ENCODE data around the gene ACER3. TPM values are rescaled to one million over a fixed set of nuclear protein-coding genes. Genes with fewer than 3 reads are reported as not detected.

Gene ACER3
- total RNA-seq, 1 experiment from 2014 or later = 13.7 TPM

GRCh38 chr11:77063407-77063806 lies 202.7 kb downstream of the ACER3 start:
- CTCF ChIA-PET = interaction anchor here (1.0 to 6.3 kb wide), 15 partner anchors 10 to 342 kb away, joined by 3 to 126 read pairs (median 7); no protein-coding TSS in a partner anchor
- H3K4me3 Mint-ChIP-seq = no peak overlapping the region
- no peaks in the 10 kb centered on the region for H3K36me3 Mint-ChIP-seq
- POLR2A ChIA-PET = no interaction called here
- no peak overlapping the region for H3K27ac Mint-ChIP-seq
- DNase-seq (ENCODE audit: low spot score) (no peak), ATAC-seq (no peak)
- TF ChIP-seq GTF2I (CRISPR knock-in tag; conservative IDR thresholded peaks at IDR 0.05) = no peak
- no peak for TF ChIP-seq TEAD1 (CRISPR knock-in tag; IDR thresholded peaks at IDR 0.05)
- TF ChIP-seq ZMAT4 (CRISPR knock-in tag; IDR thresholded peaks at IDR 0.05) = no peak
- H3K9me3 Mint-ChIP-seq = peaks cover 11% of the 10 kb centered on the region
- H3K27me3 Mint-ChIP-seq (ENCODE audit: low read depth) = peaks cover 21% of the 10 kb centered on the region
- peaks cover 26% of the 10 kb centered on the region for H3K4me1 Mint-ChIP-seq

GRCh38 chr11:77063861-77064260 lies 203.1 kb downstream of the ACER3 start:
- TF ChIP-seq E2F4 (CRISPR knock-in tag; IDR thresholded peaks at IDR 0.05; ENCODE audit: borderline replicate concordance, low read depth) = no peak
- no peak for TF ChIP-seq NFE2L1 (CRISPR knock-in tag; IDR thresholded peaks at IDR 0.05)
- no peak for TF ChIP-seq FOXJ3 (CRISPR knock-in tag; IDR thresholded peaks at IDR 0.05; ENCODE audit: borderline replicate concordance)
- no peak for TF ChIP-seq SMAD4 (CRISPR knock-in tag; IDR thresholded peaks at IDR 0.05)
- no peak for TF ChIP-seq ZNF416 (CRISPR knock-in tag; IDR thresholded peaks at IDR 0.05)
- no peak for TF ChIP-seq ZNF121 (CRISPR knock-in tag; IDR thresholded peaks at IDR 0.05)
- TF ChIP-seq ETV6 (CRISPR knock-in tag; IDR thresholded peaks at IDR 0.05) = no peak
- TF ChIP-seq MXD4 (CRISPR knock-in tag; IDR thresholded peaks at IDR 0.05; ENCODE audit: borderline replicate concordance) = no peak
- no peak for TF ChIP-seq HMGA2 (CRISPR knock-in tag; IDR thresholded peaks at IDR 0.05)
- no peak for TF ChIP-seq ERG (CRISPR knock-in tag; IDR thresholded peaks at IDR 0.05)
- TF ChIP-seq RORB (CRISPR knock-in tag; IDR thresholded peaks at IDR 0.05) = no peak
- no peak for TF ChIP-seq NR3C1 (CRISPR knock-in tag; conservative IDR thresholded peaks at IDR 0.05; ENCODE audit: low read depth)
- no peak for TF ChIP-seq CTCF (IDR thresholded peaks at IDR 0.05)
- no peak for TF ChIP-seq ZNF425 (CRISPR knock-in tag; conservative IDR thresholded peaks at IDR 0.05)
- no peak for TF ChIP-seq ATF1 (CRISPR knock-in tag; IDR thresholded peaks at IDR 0.05)
- TF ChIP-seq MAX (CRISPR knock-in tag; IDR thresholded peaks at IDR 0.05) = no peak
- TF ChIP-seq AFF4 (CRISPR knock-in tag; IDR thresholded peaks at IDR 0.05; ENCODE audit: borderline replicate concordance) = no peak
- H3K4me1 Mint-ChIP-seq = peaks cover 27% of the 10 kb centered on the region
- H3K4me3 Mint-ChIP-seq = no peak overlapping the region
- H3K9me3 Mint-ChIP-seq = peaks cover 11% of the 10 kb centered on the region
- H3K36me3 Mint-ChIP-seq = no peaks in the 10 kb centered on the region
- H3K27me3 Mint-ChIP-seq (ENCODE audit: low read depth) = peaks cover 21% of the 10 kb centered on the region
- H3K27ac Mint-ChIP-seq = no peak overlapping the region
- ChIA-PET POLR2A (no interaction called here), CTCF (interaction anchor here (1.2 to 6.3 kb wide), 3 partner anchors 18 to 76 kb away, joined by 7 to 126 read pairs (median 9); no protein-coding TSS in a partner anchor)
- DNase-seq (ENCODE audit: low spot score) (no peak), ATAC-seq (no peak)

All from WTC11 (cell line).